ENCODE results near the gene SCNN1G. TPM values are rescaled to one million over a fixed set of nuclear protein-coding genes. Genes with fewer than 3 reads are reported as not detected.

The SCNN1G gene
- polyA plus RNA-seq, 2 of the 4 experiments (the other 2 are of a cell fraction): 0.03 to 0.05 TPM

- TF ChIP-seq, protein P1, sequence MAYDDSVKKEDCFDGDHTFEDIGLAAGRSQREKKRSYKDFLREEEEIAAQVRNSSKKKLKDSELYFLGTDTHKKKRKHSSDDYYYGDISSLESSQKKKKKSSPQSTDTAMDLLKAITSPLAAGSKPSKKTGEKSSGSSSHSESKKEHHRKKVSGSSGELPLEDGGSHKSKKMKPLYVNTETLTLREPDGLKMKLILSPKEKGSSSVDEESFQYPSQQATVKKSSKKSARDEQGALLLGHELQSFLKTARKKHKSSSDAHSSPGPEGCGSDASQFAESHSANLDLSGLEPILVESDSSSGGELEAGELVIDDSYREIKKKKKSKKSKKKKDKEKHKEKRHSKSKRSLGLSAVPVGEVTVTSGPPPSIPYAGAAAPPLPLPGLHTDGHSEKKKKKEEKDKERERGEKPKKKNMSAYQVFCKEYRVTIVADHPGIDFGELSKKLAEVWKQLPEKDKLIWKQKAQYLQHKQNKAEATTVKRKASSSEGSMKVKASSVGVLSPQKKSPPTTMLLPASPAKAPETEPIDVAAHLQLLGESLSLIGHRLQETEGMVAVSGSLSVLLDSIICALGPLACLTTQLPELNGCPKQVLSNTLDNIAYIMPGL (CRISPR knock-in tag; IDR thresholded peaks at IDR 0.05; ENCODE audit: borderline replicate concordance): no peak
- no peak for TF ChIP-seq ESRRA (IDR thresholded peaks at IDR 0.05; ENCODE audit: borderline replicate concordance, low read length)
Measured at GRCh38 chr16:23209606-23210005, 27.1 kb downstream of the SCNN1G start (continued).

DNA sequence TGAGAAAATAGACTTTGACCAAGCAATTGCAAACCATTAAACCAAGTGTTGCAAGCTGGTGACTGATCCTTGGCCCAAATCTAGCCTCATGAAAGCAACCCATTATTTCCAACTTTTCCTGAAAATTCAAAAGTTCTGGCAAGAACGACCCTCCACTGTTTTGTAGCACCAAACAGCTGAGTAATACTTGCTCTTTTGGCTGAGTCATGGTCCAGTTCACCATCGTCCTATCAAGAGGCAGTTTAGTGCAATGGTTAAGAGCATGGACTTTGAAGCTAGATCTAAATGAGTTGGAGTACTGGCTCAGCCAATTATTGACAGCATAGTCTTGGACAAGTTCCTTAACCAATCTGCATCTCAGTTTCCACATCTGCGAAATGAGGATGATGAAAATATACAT, 31.3 kb downstream of the SCNN1G start:
- H3K9me3 ChIP-seq: no peaks in the 10 kb centered on the region
- CTCF ChIA-PET: interaction anchor here (1.0 to 2.6 kb wide), 3 partner anchors 30 to 221 kb away, joined by 3 to 13 read pairs (median 5); partner anchors contain the start of gene SCNN1G
- ATAC-seq: no peak
- peak; percentile 72 for TF ChIP-seq MAFK (IDR thresholded peaks at IDR 0.05; ENCODE audit: partially characterized antibody)
- TF ChIP-seq RARB (CRISPR knock-in tag; IDR thresholded peaks at IDR 0.05): no peak
- TF ChIP-seq ESRRA (IDR thresholded peaks at IDR 0.05; ENCODE audit: borderline replicate concordance, low read length): no peak
- no peak for TF ChIP-seq ZFP36 (IDR thresholded peaks at IDR 0.05; ENCODE audit: borderline replicate concordance, partially characterized antibody)
- TF ChIP-seq NFE2L2 (conservative IDR thresholded peaks at IDR 0.05; ENCODE audit: low read length): peak; percentile 58
- no peak for TF ChIP-seq SREBF2 (IDR thresholded peaks at IDR 0.05)
- TF ChIP-seq POLR2AphosphoS2 (conservative IDR thresholded peaks at IDR 0.05; ENCODE audit: low read length): no peak
- TF ChIP-seq POLR2A (IDR thresholded peaks at IDR 0.05; ENCODE audit: low read length): no peak
- no peak for TF ChIP-seq HDAC2 (IDR thresholded peaks at IDR 0.05)
- no peak for TF ChIP-seq FOSL2 (IDR thresholded peaks at IDR 0.05)
- TF ChIP-seq FOSL2 (CRISPR knock-in tag; IDR thresholded peaks at IDR 0.05): no peak
- TF ChIP-seq FOXS1 (CRISPR knock-in tag; IDR thresholded peaks at IDR 0.05): no peak
- TF ChIP-seq NR3C1 (IDR thresholded peaks at IDR 0.05): no peak
- POLR2A ChIA-PET: no interaction called here
- H3K27ac ChIP-seq: no peak overlapping the region
- no peak for FAIRE-seq
- no peak overlapping the region for H3K4me2 ChIP-seq
- WGBS (ENCODE audit: missing lambda C conversion rate): 48% methylated on average over 3 of the region's 3 CpGs
- H3K4me1 ChIP-seq: no peaks in the 10 kb centered on the region
- no peak for DNase-seq (ENCODE audit: low read depth in 1 of 2, low spot score in 1 of 2)
- H3K4me3 ChIP-seq: no peak overlapping the region

DNA sequence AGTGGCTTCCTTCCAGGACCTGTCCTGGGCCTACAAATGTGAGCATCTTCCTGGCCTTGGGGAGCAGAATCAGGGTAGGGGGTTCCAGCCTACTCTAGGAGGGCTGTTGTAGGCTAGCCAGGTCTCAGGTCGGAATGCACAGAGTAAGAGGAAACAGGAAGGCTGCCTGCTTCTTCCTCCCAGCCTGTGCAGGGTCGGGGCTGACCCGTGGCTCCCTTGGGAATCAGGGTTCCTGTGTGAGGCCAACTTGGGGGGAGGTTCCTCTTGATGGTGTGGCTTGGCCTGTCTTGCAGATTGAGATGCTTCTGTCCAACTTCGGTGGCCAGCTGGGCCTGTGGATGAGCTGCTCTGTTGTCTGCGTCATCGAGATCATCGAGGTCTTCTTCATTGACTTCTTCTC, 32.3 kb downstream of the SCNN1G start:
- DNase-seq (ENCODE audit: low read depth in 1 of 2, low spot score in 1 of 2) (no peak), ATAC-seq (no peak), FAIRE-seq (no peak)
- CTCF ChIA-PET: interaction anchor here (1.4 to 2.6 kb wide), 2 partner anchors 32 to 219 kb away, joined by 3 to 13 read pairs; partner anchors contain the start of gene SCNN1G
- Histone ChIP-seq H3K9me3 (no peaks in the 10 kb centered on the region), H3K4me3 (no peak overlapping the region), H3K4me2 (no peak overlapping the region), H3K4me1 (no peaks in the 10 kb centered on the region), H3K27ac (no peak overlapping the region)
- POLR2A ChIA-PET: no interaction called here
- no peak for TF ChIP-seq HES2 (IDR thresholded peaks at IDR 0.05)
- no peak for TF ChIP-seq RNF2 (IDR thresholded peaks at IDR 0.05; ENCODE audit: borderline replicate concordance, low read depth)
- no peak for TF ChIP-seq POLR2AphosphoS2 (conservative IDR thresholded peaks at IDR 0.05; ENCODE audit: low read length)
- no peak for TF ChIP-seq CBX2 (IDR thresholded peaks at IDR 0.05; ENCODE audit: borderline replicate concordance, low read depth)
- TF ChIP-seq ELK1 (IDR thresholded peaks at IDR 0.05; ENCODE audit: low read depth, low read length): no peak
- TF ChIP-seq CEBPB (IDR thresholded peaks at IDR 0.05): no peak
- no peak for TF ChIP-seq EHMT2 (IDR thresholded peaks at IDR 0.05; ENCODE audit: low read depth)
- no peak for TF ChIP-seq REST (IDR thresholded peaks at IDR 0.05)
- TF ChIP-seq RCOR1 (IDR thresholded peaks at IDR 0.05; ENCODE audit: low read depth, low read length): no peak
- no peak for TF ChIP-seq FOSL2 (IDR thresholded peaks at IDR 0.05)
- TF ChIP-seq FOSL2 (CRISPR knock-in tag; IDR thresholded peaks at IDR 0.05): no peak
- TF ChIP-seq JUNB (IDR thresholded peaks at IDR 0.05): no peak
- no peak for TF ChIP-seq SMC3 (IDR thresholded peaks at IDR 0.05)
- no peak for TF ChIP-seq NFE2L2 (conservative IDR thresholded peaks at IDR 0.05; ENCODE audit: low read length)
- no peak for TF ChIP-seq KDM5A (IDR thresholded peaks at IDR 0.05)
- TF ChIP-seq MYC (IDR thresholded peaks at IDR 0.05; ENCODE audit: borderline replicate concordance, low read length): no peak
- no peak for TF ChIP-seq RAD21 (conservative IDR thresholded peaks at IDR 0.05 in 1 of 2, IDR thresholded peaks at IDR 0.05 in 1 of 2)
- TF ChIP-seq ZC3H11A (IDR thresholded peaks at IDR 0.05): no peak
- TF ChIP-seq ZNF302 (CRISPR knock-in tag; IDR thresholded peaks at IDR 0.05): no peak
- TF ChIP-seq CHD2 (IDR thresholded peaks at IDR 0.05; ENCODE audit: low read length, partially characterized antibody): no peak
- TF ChIP-seq PHF8 (IDR thresholded peaks at IDR 0.05; ENCODE audit: borderline replicate concordance, low read depth): no peak
- 60% methylated on average over 6 of the region's 7 CpGs for WGBS (ENCODE audit: missing lambda C conversion rate)
